NCI-H69 (cell line): Measurements from ENCODE around the gene MICAL2.

Experiments used
- DNase-seq: peaks from one replicate; lab custom pipeline; 2025; lab: John Stamatoyannopoulos, UW

The MICAL2 gene

DNA sequence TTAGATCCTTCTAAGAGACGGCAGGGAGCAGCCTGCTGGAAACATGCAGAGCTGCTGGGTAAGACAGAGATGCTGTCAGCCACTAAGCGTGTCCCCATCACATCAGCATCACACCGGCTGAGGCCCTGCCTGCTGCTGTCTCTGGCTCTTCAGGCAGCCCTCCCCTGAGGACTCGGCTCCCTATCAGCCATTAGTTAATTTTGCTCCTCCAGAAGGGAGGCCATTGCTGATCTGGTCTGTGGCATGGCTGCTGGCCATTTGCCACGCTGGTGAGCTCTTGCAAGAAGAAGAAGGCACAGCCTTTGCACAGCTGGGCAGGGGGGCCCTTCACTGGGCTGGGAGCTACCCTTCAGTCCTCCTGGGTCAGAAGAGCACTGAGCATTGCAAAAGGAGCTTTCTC is 135.8 kb downstream of the MICAL2 start:
- DNase-seq: peak; percentile 55

DNA sequence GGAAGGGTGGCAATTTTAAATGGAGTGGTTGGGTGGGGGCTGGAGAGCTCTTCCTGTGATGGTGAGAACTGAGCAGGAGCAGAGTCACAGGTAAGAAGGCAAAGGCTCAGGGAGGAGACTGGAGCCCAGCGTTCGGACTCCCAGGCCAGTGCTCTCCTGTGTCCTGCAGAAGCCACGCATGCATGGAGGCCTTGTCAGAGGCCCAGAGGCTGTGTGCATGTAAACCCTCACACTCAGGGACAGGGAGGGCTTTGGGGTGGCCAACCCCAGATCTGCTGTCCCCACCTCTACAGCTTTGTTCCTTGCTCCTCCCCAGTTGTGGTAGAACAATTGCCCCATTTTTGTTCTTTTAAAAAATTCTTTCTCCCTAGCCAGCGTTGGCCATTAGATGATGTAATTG is 136.6 kb downstream of the MICAL2 start:
- peak; percentile 35 for DNase-seq

DNA sequence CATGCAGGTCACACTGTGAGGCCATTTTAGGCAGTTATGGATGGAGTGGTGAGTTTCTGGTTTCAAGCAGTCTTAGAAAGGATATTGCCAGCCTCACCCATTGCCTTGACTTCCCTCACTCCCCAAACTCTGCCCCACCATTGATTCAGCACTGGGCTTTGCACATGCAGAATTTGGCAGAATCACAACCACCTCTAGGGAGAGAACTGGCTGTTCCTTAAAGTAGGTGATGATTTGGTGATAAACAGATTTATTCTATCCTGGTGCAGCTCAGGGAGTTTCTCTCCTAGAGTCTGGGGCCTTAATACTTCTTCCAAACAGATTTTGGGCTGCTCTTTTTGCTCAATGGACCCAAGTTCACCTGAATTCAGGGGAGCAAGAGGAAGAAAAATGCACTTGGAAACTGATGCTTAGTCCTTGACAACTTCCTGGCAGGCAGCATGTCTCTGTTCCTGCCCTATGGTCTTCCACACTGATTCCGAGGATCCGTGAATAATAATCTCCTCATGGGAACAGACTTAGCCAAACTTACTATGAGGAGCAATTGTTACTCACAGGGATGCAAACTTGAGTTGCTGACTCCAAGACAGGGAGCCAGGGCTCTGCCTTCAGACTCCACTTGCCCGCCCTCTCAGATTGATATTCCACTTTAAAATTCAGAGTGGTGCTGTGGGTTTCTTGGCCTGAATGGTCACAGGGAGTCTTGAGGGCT is 137.3 kb downstream of the MICAL2 start:
- no peak for DNase-seq

DNA sequence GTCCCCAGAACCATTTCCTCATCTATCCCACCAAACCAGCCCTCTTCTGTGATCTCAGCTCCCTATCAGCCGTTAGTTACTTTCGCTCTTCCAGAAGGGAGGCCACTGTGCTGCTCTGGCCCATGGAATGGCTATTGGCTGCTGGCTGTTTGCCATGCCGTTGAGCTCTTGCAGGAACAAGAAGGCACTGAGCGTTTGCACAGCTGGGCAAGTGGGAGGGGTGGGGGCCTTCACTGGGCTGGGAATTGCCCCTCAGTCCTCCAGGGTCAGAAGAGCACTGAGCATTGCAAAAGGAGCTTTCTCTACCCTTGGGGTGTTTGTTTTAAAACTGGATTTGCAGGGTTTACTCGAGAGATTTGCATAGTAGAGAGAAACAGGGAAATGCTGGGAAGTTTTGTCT is 137.9 kb downstream of the MICAL2 start:
- peak; percentile 99 for DNase-seq

DNA sequence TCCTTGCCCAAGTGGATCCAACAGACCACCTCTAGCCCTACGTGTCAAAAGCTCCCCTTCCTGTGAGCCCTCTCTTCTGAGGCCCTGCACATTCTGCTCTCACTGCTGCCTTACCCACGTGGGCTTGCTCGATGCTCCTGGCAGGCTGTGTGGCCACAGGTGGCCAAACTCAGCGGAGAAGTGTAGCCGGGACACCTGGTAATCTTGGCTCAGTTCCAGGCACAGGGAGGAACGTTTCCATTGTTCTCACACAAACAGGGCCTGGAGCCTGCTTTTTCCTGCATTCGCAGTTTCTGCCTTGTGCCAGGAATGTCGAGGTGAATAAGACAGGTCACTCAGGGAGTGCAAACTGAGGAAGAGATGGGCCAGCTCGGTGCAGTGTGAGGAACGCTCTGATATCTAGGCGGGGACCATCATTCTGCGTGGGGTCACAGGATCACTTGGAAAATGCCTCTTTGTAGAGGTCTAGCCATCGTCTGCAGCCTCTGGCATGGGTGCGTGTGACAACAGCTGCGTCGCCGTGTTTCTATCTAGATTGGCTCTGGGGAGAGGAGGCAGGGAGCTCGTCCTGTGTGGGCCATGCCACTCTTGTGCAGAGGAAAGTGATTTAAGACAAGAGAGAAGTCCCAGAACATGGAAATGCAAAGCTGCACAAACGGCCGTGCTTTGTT is 139.3 kb downstream of the MICAL2 start:
- DNase-seq: peak; percentile 100

DNA sequence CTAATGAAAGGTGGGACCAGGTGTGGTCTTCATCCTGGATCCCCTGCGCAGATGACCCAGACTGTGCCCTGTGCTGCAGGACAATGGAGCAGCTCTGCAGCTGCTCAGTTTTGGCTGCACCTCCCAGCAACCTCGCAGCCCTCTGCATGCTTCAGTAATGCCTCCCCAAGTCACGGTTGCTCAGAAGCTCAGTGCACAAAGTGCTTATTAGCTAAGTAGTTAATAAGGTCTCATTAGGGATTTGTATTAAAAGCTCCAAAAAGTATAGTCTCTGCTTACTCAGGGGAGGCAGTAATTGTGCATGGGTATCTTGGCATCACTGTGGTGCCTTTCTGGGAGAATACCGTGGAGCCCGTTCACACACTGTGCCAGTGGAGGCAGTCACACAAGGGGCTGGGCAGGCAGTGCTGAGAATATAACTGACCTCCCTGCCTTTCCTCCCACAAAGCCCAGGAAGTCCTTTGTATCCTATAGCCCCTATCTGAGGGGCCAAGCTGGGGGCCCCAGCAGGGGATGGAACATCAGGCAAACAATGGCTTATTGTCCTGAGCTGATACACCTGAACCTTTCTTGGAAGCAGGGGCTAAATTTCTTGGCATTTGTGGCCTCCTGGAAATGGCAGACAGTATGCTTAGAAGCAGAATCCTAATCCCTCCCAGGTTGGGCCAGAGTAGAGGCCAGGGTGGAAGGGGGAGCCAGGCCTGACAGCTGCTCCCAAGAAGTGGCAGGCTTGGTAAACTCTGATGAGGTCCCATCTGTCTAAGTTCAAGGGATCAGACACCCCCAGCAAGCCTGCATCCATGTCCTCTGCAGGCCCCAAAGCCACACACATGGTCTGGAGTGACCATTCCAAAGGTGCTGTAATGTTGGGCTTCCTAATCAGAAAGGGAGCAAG is 141.5 kb downstream of the MICAL2 start:
- DNase-seq: peak; percentile 97

DNA sequence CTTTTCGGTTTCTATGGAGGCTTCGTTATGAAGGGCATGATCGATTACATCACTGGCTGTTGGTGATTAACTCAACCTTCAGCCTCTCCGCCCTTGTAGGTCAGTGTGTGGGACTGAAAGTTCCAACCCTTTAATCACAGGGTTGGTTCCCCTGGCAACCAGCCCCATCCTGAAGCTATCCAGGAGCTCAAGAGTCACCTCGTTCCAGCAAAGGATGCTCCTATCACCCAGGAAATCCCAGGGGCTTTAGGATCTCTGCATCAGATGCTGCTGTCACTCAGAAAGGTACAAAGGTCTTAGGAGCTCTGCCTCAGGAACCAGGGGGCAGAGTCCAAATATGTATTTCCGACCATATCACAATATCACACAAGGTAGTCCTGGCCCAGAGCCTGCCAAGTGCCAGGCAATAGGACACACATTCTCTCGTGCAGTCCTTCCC is 143.5 kb downstream of the MICAL2 start:
- peak; percentile 31 for DNase-seq

DNA sequence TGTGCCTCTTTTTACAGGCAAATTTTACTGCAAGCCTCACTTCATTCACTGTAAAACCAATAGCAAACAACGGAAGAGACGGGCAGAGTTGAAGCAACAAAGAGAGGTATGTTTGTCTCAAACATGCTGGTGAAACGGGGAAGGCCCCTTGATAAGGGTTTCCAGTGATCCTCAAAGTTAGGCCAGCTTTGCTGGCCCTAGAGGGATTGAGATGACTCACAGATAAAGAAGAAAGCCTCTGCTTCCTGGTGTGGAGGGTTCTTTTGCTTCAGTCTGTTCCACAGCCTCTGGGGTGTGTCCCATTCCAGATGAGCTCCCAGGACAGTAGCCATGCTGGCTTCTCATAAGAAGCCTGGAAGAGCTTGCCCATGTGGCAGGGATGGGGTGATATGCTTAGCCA is 148.1 kb downstream of the MICAL2 start:
- DNase-seq: no peak

DNA sequence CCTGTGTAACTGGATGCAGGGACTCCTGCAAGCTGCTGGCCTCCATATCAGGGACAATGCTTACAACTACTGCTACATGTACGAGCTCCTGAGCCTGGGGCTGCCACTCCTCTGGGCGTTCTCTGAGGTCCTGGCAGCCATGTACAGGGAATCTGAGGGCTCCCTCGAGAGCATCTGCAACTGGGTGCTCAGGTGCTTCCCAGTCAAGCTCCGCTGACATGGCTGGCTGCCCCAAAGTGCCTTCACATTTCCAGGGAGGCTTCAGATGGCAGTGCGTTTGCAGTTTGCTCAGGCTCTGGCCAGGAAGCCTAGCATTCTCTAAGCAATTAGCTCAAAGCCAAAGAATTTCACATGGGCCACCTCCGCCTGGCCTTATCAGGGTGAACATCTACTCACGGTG is 149.6 kb downstream of the MICAL2 start:
- DNase-seq: no peak

DNA sequence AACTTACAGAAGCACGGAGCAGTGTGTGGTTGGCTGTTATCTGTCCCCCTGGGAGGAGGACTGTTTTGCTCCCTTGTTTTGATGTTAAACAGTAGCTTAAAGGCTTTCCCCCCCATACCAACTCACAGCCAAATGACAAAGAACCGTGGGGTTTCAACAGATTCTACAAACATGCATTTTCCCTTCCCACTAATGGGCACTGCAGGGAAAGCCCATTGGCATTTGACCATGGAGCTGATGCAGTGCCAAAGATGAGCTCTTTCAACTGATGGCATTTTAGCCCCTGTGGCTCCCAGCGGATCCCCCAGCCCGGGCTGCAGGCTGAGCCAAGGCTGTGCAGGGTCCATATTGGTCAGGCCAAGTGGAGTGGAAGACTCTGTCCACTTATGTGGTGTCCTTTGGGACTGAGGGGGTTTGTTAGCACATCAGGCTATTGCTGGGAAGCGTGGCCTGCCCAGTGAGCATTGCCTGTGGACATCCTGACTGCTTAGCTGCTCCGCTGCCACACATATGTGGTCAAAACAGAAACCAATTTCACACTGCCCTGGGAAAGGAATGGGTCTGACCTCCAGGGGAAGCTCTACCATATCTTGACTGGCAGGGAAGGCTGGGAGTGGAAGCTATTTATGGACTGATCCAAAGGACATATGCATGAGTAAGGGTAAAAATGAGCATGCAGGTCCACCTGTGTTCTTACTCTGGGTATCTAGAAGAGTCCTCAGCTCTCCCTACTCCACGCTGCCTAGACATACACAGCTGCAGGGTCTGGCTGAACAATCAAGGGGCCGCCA is 150.5 kb downstream of the MICAL2 start:
- DNase-seq: no peak

DNA sequence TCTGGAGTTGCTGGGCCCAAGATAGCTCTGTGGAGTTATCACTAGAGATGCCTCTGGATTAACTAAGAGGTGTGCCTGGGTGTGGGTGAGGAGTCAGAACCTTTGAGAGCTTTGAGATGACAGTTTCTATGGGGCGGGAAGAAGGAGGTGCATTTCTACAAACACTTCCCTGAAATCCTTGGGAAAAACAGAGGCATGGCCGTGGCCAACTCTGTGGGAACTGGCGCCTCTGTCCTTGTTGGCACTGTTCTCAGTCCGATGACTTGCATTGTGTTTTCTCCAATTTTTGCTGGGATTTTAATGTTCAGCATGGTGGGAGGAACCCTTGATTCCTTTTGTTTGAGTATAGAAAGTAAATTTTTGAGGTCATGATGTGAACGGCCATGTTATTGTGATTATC is 151.2 kb downstream of the MICAL2 start:
- no peak for DNase-seq

DNA sequence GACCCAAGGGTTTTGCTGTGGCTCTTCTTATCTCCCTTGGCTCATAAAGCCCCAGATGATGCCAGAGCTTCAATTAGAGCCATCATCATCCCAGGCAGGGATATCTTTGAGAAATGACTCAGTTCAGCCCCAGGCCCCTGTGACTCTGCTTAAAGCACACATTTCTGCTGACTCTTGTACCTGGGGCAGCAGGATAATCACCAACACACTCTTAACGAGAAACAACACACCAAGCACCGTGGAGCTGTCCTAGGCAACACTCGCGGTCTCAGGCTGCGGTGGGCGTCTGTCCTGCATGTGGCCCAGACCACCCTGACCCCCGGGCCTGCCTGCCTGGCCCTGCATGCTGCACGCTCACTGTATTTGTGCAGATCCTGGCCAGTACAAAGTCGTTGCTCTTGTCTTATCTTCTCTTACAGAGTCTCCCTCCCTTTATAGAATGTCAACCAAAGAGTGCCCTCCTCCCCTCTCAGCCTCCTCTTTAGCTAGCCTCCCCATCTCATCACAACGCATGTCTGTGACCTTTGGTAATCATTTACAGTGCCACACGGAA is 152.8 kb downstream of the MICAL2 start:
- DNase-seq: no peak

DNA sequence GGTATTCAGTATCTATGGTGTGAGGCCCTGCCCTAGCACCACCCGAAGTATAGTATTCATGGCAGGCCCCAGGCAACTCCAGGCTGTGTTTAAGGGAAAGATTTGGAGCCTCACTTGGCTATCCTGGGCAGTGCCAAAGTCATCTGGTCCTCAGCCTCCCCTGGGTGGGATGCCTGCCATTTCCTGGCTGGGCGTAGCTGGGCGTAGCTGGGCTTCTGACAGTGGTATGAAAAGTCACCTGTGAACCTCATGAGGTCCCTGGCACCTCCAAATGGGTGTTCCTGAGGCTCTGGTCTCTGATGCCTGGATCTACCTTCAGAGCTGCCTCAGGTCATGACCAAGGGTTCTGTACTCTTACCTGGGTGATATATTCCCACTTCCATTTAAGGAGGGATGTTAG is 154.0 kb downstream of the MICAL2 start:
- DNase-seq: no peak

DNA sequence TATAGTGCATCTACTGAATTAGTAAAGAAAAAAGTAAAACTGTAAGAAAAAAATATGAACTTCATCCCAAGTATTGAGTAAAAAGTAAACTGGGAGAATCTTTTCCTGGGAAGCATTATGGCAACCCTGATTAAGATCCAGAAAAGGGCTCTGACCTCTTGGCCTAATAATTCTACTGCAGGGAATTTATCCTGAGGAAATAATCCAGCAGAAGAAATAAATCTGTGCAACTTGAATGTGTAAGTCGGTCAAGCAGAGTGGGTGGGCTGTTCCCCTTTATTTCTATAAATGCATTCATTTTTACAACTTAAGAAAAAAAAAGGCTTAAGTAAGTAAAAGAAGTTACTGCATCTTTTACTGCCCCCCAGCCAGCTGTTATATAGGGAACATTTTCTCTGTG is 155.7 kb downstream of the MICAL2 start:
- DNase-seq: no peak

DNA sequence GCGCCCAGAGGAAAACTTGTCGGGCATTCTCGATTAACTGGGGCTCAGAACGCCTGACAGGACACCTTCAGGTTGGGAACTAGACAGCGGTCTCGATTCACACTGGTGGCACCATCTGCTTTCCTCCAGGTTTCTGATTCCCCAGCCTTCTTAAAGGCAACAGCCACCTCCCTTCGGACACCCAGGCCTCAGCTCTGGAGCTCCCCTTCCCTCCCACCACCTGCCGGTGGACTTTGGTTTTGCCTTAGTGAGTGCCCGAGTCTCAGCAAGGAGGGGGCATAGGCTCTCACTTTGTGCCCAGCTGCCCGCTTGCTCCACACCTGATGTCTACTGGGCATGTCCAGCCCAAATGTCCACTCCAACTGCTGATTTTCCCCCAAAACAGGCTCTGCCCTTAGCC is 156.6 kb downstream of the MICAL2 start:
- DNase-seq: no peak

DNA sequence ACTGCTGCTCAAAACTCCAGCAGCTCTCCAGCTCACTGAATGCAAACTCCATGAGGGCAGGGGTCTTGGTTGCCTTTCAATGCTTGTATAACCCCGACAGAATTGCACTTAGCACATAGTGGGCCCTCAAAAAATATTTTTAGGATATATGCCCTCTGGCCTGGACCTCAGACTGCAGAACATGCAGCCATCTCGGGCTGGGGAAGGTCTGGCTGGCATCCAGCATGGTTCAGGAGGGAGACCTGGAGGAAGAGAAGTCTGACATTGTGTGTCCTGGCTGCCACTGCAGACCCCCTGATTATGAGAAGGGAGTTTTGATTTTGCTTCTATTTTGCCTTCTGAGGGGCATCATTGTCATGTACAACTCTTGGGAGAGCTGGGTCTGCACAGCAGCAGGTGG is 157.5 kb downstream of the MICAL2 start:
- DNase-seq: no peak

DNA sequence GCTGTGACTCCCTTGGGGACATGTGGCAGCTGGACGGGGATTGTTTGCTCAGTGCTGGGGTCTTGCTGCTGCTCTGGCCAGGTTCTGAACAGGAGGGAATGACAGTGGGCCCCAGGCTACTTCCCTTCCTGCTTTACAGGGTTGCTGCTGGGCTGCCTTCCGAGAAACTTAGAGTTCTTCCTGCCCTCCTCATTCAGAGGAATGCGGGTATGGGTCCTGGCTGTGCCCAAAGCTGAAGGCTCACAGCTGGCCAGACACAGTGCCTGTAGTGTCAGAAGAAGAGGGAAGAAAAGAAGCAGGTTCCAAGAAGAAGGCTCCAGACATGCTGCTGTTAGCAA is 158.7 kb downstream of the MICAL2 start:
- peak; percentile 74 for DNase-seq

DNA sequence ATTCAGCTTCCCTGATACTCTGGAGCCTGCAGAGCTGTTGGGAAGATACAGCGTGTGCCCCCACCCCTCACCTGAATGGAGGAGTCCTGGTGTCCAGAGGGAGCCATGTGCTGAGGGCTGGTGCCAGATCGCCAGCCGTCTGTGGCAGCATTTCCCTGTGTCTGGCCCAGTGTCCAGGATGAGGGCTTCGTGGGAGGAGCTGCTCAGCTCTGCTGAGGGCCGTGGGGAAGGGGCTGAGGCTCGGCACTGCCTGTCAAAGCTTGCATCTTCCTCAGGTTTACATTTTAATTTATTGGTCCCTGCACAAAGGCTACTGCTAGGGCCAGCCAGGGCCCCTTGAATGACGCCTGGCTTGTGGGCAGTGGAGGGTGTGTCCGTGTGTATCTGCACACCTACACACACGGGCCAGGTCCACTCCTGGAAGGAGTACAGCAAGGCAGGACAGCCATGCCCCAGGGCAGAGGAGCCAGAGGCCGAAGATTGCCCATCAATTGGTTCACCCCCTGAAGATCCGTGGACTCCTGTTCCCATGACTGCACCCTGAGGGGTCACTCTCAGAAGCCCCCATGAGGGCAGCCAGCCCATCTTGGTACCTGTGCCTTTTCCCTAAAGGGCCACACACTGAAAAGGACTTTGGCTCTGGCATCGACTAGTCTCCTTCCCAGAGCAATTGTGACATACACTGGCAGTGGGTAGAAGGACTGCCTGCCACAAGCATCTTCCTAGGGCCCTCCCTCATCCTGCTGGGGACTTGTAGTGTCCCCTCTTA is 159.2 kb downstream of the MICAL2 start:
- DNase-seq: no peak

DNA sequence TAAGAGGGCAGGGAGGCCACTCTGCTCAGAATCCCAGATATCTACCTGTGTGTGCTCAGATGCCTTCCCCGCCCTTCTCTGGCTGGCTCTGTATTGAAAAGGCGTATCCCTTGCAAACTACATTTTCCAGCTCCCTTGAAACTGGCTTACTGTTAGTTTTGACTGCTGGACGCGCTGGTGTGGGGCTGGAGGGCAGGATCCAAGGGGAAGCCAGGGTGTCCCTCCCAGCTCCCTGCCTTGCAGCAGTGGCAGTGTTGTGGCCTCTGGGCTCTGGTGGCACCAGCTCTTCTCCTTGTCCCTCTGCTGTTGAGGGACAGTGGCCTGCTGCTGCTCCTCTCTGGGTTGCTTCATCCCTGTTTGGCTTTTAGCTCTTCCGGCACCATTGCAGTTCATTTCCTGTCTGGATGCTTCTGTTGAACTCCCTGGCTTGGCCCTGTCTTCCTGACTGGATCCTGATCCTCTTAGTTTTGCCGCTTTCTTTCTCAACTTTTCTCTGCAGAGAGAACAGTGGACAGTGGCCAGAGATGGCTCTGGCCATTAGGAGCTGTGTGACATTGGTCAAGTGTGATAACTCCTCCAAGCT is 159.9 kb downstream of the MICAL2 start:
- peak; percentile 13 for DNase-seq

DNA sequence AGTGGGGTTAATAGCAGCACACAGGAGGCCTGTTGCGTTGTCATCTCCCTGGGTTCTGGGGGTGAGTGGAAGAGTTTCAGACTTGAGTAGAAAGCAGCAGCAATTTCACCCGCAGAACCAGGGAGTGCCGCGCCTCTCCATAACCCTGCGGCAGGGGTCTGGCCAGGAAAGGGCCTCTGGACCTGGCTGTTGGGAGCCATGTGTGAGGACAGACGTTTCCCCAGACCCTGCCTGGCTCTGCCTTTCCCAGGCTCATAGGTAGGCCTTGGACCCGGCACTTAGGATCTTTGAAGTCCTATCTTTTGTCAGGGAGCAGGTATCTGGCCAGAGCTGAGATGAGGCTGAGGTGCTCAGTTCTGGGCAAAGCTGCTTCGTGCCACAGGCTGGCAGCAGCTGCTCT is 160.4 kb downstream of the MICAL2 start:
- DNase-seq: no peak

DNA sequence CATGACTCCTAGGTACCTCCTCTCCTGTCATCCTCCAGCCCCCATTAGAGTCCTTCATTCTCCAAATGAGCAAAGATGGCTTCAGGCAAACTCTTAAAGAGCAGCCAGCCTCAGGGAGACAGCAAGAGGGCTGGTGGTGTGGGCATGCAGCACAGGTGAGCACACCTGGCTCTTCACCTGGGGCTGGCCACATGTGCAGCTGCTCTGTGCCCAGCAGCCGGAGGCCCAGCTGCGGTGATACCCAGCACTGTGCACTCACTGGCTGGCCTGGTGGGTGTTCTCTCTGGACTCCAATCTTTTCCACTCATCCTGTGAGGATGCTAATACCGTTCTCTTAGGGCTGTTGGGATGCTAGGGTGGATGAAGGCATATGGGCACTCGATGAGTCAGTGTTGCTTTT is 160.9 kb downstream of the MICAL2 start:
- DNase-seq: peak; percentile 68
